Activated B cell treated with CpG ODN at 0.5 μM for 24 hours (primary cell): Measurements from ENCODE around the gene FILIP1. TPM values are rescaled to one million over a fixed set of nuclear protein-coding genes. Genes with fewer than 3 reads are reported as not detected.

ENCODE experiments used
- ATAC-seq: fragments of 200-7000 bp; cut with Tn5 transposase; one replicate; pipeline ENCODE4 v1.10.0; 2021; ENCODE audit warnings: low read depth, mild to moderate bottlenecking, moderate library complexity
- CTCF ChIA-PET: fragments of 350-600 bp; sonication (Branson Sonifier 250); formaldehyde crosslinking; loops from one replicate; lab custom pipeline; 2021; ENCODE audit warnings: antibody characterized with exemption; lab: Charles Lee
- POLR2A ChIA-PET: fragments of 350-600 bp; sonication (Branson Sonifier 250); formaldehyde crosslinking; loops from one replicate; lab custom pipeline; 2021; ENCODE audit warnings: antibody characterized with exemption; lab: Charles Lee
- DNase-seq: peaks from one replicate; pipeline ENCODE4 v3.0.0; 2022
- H3K27ac Mint-ChIP-seq: one replicate; pipeline ENCODE4 v1.8.0; 2020; ENCODE audit warnings: mixed read lengths
- H3K27me3 Mint-ChIP-seq: one replicate; pipeline ENCODE4 v1.8.0; 2021; ENCODE audit warnings: mixed read lengths
- H3K36me3 Mint-ChIP-seq: one replicate; pipeline ENCODE4 v1.8.0; 2021; ENCODE audit warnings: low read depth, mixed read lengths
- H3K4me1 Mint-ChIP-seq: one replicate; pipeline ENCODE4 v1.8.0; 2021; ENCODE audit warnings: mixed read lengths
- H3K4me3 Mint-ChIP-seq: one replicate; pipeline ENCODE4 v1.8.0; 2020; ENCODE audit warnings: mild to moderate bottlenecking, mixed read lengths
- H3K9me3 Mint-ChIP-seq: one replicate; pipeline ENCODE4 v1.8.0; 2020; ENCODE audit warnings: mixed read lengths
- CTCF ChIP-seq: fragments of 200-600 bp; IDR thresholded peaks from one replicate; pipeline ENCODE4 v1.8.0; 2022; ENCODE audit warnings: antibody characterized with exemption, mild to moderate bottlenecking
- intact Hi-C: fragments of 100-400 bp; cut with micrococcal nuclease; formaldehyde crosslinking; loops from one replicate; pipeline ENCODE4 v1.15.1; 2024
- total RNA-seq: library from RNA; stranded (reverse); gene quantifications from 2 replicates; pipeline ENCODE4 v1.2.3, GENCODE V29; 2022

The FILIP1 gene
- total RNA-seq, 1 donor from 2014 or later: not detected

GRCh38 chr6:75503291-75503690 is 9.7 kb upstream of the FILIP1 start:
- intact Hi-C loops: no loop called here
- POLR2A ChIA-PET: no interaction called here

GRCh38 chr6:75502884-75503283 is 9.3 kb upstream of the FILIP1 start:
- Mint-ChIP-seq H3K4me1 (no peaks in the 10 kb centered on the region), H3K27me3 (peaks cover 7% of the 10 kb centered on the region), H3K36me3 (no peaks in the 10 kb centered on the region), H3K9me3 (no peaks in the 10 kb centered on the region), H3K4me3 (no peak overlapping the region), H3K27ac (no peak overlapping the region)
- CTCF ChIA-PET: no interaction called here
- DNase-seq: no peak
- no peak for TF ChIP-seq CTCF
- intact Hi-C loops: no loop called here
- POLR2A ChIA-PET: no interaction called here
- no peak for ATAC-seq

More at GRCh38 chr6:75503291-75503690, 9.7 kb upstream of the FILIP1 start:
- Mint-ChIP-seq H3K9me3 (no peaks in the 10 kb centered on the region), H3K4me1 (no peaks in the 10 kb centered on the region), H3K27me3 (peaks cover 7% of the 10 kb centered on the region), H3K27ac (no peak overlapping the region), H3K4me3 (no peak overlapping the region), H3K36me3 (no peaks in the 10 kb centered on the region)
- ATAC-seq (no peak), DNase-seq (no peak)
- CTCF ChIA-PET: no interaction called here
- TF ChIP-seq CTCF: no peak

- Mint-ChIP-seq H3K27me3 (peaks cover 5% of the 10 kb centered on the region), H3K4me1 (no peaks in the 10 kb centered on the region), H3K27ac (no peak overlapping the region), H3K36me3 (no peaks in the 10 kb centered on the region), H3K4me3 (no peak overlapping the region), H3K9me3 (no peaks in the 10 kb centered on the region)
- no peak for ATAC-seq
- DNase-seq: no peak
- ChIA-PET CTCF (no interaction called here), POLR2A (no interaction called here)
- no peak for TF ChIP-seq CTCF
- intact Hi-C loops: no loop called here
Observed at GRCh38 chr6:75501756-75502155, 8.2 kb upstream of the FILIP1 start.

GRCh38 chr6:75499640-75500039 is 6.0 kb upstream of the FILIP1 start:
- H3K27me3 Mint-ChIP-seq: peaks cover 13% of the 10 kb centered on the region
- H3K9me3 Mint-ChIP-seq: no peaks in the 10 kb centered on the region
- intact Hi-C loops: no loop called here
- POLR2A ChIA-PET: no interaction called here
- CTCF ChIA-PET: no interaction called here
- no peak for ATAC-seq
- H3K4me1 Mint-ChIP-seq: peaks cover 2% of the 10 kb centered on the region
- no peak for TF ChIP-seq CTCF
- DNase-seq: no peak
- no peaks in the 10 kb centered on the region for H3K36me3 Mint-ChIP-seq
- no peak overlapping the region for H3K4me3 Mint-ChIP-seq
- no peak overlapping the region for H3K27ac Mint-ChIP-seq

- intact Hi-C loops: no loop called here
- peaks cover 17% of the 10 kb centered on the region for H3K27me3 Mint-ChIP-seq
- ATAC-seq (no peak), DNase-seq (no peak)
- no peaks in the 10 kb centered on the region for H3K36me3 Mint-ChIP-seq
- no peak for TF ChIP-seq CTCF
- no peak overlapping the region for H3K4me3 Mint-ChIP-seq
- POLR2A ChIA-PET: no interaction called here
- no peak overlapping the region for H3K27ac Mint-ChIP-seq
- H3K9me3 Mint-ChIP-seq: no peaks in the 10 kb centered on the region
- CTCF ChIA-PET: no interaction called here
- peaks cover 2% of the 10 kb centered on the region for H3K4me1 Mint-ChIP-seq
Observed at GRCh38 chr6:75498862-75499261, 5.3 kb upstream of the FILIP1 start.
